ENCODE results near the gene SPOCK3.
"Not testable (repeated sequence)": the region's sequence is repeated elsewhere in the genome, so short reads cannot be mapped to it uniquely, and the experiment has no call there.

SPOCK3 gene

DNA sequence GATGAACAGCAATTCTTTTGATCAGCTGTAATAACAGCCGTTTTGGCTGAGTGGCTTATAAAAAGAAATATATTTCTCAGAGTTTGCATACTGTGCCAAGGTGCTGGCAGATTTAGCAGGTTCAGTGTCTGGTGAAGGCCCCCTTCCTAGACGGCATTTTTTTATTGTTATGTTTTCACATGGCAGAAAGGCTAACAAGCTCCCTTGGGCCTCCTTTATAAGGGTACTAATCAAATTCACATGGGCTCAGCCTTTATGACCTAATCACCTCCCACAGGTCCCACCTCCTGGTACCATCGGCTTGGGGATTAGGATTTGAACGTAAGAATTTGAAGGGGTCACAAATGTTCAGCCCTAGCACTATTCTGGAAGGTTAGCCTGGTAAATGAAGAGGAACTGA, 431.9 kb downstream of the SPOCK3 start:
- DNase-seq = no peak

DNA sequence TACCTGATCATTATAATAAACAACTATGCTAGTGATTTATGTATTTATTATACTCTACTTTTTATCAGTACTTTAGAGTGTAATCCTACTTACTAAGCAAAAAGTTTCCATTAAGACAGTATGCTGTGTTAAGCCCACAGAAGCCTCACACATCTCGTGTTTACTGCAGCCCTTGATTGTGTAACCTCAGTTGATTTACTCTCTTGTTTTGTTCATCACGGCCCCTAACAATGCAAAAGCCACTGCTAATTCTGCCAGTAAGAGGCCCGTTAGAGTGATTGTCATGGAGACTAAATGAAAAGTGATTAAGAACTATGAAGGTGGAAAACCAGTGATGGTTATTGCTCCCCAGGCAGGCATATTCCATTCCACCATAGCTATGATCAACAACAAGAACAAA, 436.2 kb downstream of the SPOCK3 start:
- DNase-seq = no peak

DNA sequence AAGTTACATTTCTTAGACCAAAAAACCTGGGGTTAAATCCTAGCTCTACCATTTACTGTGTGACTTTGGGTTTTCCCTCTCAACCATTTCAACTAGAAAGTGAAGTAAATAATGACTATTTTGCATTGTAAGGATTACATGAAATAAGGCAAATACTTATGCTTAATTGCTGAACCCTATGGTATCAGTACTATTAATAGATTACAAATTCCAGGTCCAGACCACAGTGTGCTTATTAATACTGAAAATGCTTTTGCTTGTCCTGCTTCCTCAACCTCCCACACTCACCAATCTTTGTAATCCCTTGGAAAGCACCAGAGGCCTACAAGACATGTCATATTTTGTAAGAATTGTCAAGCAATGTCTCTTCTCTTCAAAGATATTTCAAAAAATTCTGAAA, 456.5 kb downstream of the SPOCK3 start:
- DNase-seq = no peak

DNA sequence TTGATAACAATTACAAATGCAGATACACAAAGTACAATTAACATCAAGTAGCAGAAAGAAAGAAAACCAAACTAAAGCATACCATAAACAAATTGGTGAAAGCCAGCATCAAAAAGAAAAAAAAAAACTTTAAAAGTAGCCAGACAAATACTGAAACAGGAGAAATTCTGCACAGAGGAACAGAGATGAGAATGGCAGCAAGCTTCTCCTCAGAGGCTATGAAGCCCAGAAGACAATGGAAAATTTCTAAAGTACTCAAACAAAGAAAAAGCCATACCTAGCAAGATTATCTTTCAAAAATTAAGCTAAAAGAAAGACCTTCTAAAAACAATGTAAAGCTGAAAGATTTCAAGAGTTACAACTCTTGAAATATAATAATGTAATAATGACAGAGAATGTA, 471.3 kb downstream of the SPOCK3 start:
- DNase-seq = no peak

DNA sequence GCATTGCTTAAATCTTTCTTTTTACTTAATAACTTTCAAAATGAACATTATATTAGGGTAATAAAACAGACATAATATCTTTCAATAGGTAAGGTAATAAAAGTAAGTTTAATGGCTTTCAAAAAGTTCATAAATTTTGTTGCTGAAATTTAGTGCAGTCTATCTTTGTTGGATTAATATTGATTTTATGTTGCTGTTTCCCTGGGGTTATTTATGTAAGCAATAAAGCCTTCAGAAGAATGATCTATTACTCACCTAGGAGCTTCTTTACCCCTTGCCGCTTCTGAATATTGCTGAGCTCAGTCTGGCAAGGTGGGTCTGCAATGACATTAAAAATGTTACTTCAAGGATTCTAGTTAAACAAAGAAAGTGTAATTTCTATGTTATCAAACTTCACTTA, 492.6 kb downstream of the SPOCK3 start:
- DNase-seq = no peak

DNA sequence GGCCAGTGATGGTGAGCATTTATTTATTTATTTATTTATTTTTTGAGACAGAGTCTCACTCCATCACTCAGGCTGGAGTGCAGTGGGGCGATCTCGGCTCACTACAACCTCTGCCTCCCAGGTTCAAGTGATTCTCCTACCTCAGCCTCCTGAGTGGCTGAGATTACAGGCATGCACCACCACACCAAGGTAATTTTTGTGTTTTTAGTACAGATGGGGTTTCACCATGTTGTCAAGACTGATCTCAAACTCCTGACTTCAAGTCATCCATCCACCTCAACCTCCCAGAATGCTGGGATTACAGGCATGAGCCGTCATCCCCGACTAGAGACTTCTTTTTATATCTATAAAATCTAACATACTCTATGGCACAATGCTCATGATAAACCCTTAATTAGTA, 495.1 kb downstream of the SPOCK3 start:
- not testable (repeated sequence) for DNase-seq

DNA sequence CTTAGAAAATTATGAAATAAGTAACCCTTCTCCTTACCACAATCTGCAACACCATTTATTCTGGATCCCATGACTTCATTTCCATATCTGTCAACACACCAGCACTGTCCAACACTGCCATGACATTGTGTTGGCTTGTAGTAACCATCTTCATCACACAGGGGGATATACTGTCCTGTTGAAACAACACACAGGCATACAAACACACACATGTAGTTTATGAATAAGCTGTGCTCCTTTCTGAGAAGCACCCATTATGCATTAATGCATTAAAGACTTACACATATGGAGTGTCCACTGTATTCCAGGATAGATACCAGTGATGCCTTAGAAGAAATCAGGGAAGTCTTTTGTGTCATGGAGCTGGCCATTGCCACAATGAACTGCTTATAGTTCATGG, 496.9 kb downstream of the SPOCK3 start:
- no peak for DNase-seq

DNA sequence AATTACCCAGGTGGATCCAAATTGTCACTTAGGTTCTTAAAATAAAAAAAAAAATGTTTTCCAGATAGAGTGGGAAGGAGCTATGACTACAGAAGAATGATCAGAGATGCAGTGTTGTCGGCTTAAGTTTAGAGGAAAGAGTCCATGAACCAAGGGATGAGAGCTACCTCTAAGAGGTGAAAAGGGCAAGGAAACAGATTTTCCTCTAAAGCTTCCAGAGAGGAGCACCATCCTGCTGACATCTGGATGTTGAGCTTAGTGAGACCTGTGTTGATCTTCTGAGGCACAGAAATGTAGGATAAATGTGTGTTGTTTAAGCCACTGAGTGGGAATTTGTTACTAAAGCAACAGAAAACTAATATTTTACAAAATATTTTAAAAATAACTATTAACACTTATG, 498.7 kb downstream of the SPOCK3 start:
- no peak for DNase-seq

DNA sequence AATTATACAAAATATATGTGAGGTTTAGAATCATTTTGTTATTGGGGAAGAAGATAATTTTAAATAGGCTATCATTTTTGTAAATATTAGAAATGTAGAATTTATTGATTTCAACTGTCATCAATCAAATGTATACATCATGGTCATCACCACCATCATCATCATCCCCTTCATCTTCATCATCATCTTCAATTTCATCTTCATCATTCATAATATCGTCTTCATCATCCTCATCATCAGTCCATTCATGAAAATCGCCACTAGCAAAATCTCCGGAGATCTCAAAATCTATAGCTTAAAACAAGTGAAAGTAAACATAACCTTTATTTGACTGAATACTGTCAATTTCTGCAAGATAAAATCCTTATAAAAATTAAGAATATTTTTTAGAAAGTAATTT, 499.5 kb downstream of the SPOCK3 start:
- no peak for DNase-seq

DNA sequence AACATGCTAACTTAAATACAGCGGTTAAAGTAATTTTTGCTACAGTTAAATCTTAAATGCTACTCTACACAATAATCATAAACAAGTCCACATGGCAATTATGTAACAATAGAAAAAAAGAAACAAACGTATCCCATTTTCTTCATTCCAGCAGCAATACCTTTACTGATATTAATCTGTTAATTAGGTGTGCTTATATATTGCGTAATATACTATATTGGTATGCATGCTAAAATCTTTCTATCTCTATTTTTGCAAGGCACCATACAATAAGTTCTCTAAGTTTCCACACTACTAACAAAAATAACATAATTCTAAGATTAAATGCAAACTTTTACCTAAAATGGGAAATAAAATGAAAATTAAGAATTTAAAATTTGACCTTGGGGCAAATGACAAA, 500.6 kb downstream of the SPOCK3 start:
- DNase-seq = no peak

DNA sequence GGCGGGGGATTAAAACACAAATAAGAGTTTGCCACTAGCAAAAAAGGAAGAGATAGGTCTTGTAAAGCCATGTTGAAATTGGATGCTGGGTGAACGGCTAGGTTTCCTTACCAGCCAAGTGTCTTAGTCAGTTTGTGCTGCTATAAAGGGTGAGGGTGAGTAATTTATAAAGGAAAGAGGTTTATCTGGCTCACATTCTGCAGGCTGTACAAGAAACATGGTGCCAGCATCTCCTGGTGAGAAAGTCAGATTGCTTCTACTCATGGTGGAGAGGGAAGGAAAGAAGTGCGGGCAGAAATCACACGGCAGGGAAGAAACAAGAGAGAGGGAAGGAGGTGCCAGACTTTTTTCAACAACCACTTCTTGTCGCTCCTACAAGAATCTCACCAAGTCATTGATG, 507.5 kb downstream of the SPOCK3 start:
- no peak for DNase-seq

DNA sequence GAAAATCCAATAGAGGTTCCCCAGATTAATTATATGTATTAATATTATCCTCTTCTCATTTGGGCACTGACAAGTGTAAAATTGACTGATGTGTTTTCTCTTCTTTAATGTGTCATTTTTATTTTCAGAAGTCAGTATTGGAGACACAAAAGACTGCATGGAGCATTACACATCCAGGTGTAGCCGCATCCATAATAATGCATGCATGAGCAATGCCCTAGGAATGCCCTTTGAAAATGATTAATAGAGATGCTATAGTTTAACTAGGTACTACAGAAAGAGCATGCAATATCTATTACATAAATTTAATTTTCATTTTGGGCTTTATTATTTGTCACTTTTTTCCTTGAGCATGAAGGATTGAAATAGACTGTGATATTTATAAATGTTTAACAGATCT, 509.9 kb downstream of the SPOCK3 start:
- no peak for DNase-seq

DNA sequence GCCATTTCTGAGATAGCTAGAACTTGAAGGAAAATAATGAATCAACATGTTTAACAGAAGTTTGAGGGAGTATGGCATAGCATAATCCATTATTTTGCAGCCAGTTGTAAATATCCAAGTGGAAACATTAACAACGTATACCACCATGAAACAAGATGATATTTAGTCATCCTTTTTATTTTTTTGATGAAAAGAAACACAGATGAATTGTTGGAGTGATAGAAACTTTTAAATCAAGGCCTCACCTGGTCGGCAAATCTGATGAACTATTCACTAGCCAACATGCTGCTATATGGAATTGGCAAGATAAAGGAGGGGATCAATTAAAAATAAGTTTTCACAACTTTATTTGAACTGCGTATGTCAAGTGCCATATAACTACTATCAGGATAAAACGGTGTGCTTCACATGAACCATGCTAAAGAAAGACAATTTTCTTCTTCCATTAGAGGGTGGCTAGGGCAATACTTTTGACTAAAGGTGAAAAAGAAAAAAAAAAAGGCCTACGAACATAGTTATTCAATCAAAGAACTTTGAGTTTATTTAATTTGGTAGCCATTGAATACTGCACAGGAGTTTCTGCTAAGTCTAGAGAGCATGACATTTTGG, 510.7 kb downstream of the SPOCK3 start:
- no peak for DNase-seq

DNA sequence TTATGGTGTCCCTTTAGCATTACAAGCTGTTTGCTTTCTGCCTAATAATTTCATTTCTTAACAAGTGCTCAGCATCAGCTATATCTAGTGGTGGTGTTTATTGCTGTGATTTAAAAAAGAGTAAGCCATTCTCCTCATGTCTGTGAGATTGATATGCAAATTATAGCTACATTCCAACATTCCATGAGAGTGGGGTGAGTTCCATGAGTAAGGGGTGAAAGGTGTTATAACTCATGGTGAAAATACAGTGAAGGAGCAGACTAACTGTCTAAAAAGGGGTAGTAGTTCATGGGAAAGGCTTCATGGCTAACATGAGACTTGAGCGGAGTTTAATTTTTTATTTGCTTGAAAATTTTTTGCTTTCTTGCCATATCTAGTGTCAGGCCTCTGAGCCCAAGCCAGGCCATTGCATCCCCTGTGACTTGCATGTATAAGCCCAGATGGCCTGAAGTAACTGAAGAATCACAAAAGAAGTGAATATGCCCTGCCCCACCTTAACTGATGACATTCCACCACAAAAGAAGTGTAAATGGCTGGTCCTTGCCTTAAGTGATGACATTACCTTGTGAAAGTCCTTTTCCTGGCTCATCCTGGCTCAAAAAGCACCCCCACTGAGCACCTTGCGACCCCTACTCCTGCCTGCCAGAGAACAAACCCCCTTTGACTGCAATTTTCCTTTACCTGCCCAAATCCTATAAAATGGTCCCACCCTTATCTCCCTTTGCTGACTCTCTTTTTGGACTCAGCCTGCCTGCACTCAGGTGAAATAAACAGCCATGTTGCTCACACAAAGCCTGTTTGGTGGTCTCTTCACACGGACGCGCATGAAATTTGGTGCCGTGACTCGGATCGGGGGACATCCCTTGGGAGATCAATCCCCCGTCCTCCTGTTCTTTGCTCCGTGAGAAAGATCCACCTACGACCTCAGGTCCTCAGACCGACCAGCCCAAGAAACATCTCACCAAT, 518.3 kb downstream of the SPOCK3 start:
- not testable (repeated sequence) for DNase-seq

DNA sequence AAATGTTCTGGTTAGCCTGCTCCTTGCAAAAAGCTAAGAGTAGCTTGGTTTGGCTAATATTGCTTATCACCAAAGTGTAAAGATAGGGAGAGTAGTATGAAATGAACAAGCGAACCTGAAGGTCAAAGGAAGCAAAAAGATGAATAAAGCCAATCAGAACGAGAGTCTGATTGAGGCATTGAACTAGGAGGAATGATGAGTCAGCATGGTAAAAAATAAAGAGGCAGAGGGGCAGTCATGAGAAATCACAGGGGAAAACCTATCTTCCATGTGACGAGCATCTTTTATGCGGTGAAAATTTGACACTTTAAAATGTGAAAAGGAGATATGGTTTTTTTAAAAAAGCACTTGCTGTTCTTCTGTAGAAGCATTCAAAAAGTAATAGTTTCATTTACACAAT, 533.7 kb downstream of the SPOCK3 start:
- DNase-seq = no peak

DNA sequence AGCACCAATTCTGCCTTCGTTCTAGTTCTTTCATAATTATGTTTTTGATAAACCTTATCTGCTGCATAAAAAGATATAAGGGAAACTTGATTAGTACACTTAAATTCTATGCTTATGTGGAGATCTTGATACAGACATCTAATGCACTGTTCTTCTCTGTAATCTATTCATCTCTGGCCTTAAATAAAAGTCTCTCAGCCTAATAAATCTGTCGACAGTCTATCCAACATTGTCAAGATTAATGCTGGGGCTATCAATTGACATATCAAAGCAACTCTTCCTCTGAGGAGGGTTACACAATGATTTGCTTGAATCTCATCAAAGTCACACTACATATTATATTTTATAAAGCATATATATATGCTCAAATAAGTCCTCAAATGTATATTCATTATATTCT, 545.5 kb downstream of the SPOCK3 start:
- DNase-seq = no peak

DNA sequence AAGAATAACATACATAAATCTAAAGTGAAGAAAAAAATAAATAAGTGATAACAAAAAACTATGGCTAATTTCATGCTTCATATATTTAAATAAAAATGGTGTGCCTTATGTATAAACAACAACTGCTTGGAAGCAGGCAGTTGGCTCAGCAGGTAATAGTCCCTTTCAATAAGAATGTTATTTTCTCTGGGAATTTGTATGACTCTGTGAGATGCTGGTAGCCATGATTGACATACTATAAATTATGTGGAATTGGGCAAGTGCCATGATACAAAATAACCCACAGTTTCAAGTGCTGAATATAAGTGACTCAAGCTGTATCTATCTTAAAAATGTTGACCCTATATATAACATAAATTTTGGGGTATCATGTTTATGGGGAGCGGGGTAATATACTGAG, 546.5 kb downstream of the SPOCK3 start:
- no peak for DNase-seq

All from HCEC 1CT (cell line).